GM23338 (cell line): ENCODE measurements around the gene PTPRN2. TPM values are rescaled to one million over a fixed set of nuclear protein-coding genes. Genes with fewer than 3 reads are reported as not detected.

Experiments
- ATAC-seq: fragments of 200-7000 bp; cut with Tn5 transposase; 3 replicates; pipeline ENCODE4 v1.9.1; 2020
- DNase-seq: peaks from one replicate; pipeline ENCODE4 v3.0.0-alpha.2; 2015; ENCODE audit warnings: low spot score
- H2AFZ ChIP-seq: fragments of 200-600 bp; sonication (generic); 2 replicates; pipeline ENCODE4 v1.8.0; 2016; ENCODE audit warnings: antibody characterized with exemption, mild to moderate bottlenecking, moderate library complexity
- H3F3A ChIP-seq: fragments of 200-600 bp; sonication (generic); replicated peaks from 2 replicates; pipeline ENCODE4 v1.8.0; 2017; ENCODE audit warnings: antibody characterized with exemption, mixed run types, low read depth
- H3K27ac ChIP-seq: fragments of 200-600 bp; sonication (generic); 2 replicates; pipeline ENCODE4 v1.6.1; 2016; ENCODE audit warnings: low read depth
- H3K27me3 ChIP-seq: fragments of 200-600 bp; sonication (generic); 2 replicates; pipeline ENCODE4 v1.8.0; 2016; ENCODE audit warnings: mild to moderate bottlenecking, mixed run types, moderate library complexity; ENCODE audit not compliant: insufficient read depth
- H3K36me3 ChIP-seq: fragments of 200-600 bp; sonication (generic); 2 replicates; pipeline ENCODE4 v1.8.0; 2016; ENCODE audit warnings: mild to moderate bottlenecking; ENCODE audit not compliant: insufficient read depth
- H3K4me1 ChIP-seq: fragments of 200-600 bp; sonication (generic); 2 replicates; pipeline ENCODE4 v1.8.0; 2016; ENCODE audit warnings: mild to moderate bottlenecking, moderate library complexity; ENCODE audit not compliant: insufficient read depth
- H3K4me2 ChIP-seq: fragments of 200-600 bp; sonication (generic); 2 replicates; pipeline ENCODE4 v1.7.1; 2017; ENCODE audit warnings: mixed run types
- H3K4me3 ChIP-seq: fragments of 200-600 bp; sonication (generic); 2 replicates; pipeline ENCODE4 v1.6.1; 2016; ENCODE audit warnings: mixed run types
- H3K79me2 ChIP-seq: fragments of 200-600 bp; sonication (generic); replicated peaks from 2 replicates; pipeline ENCODE4 v1.8.0; 2017; ENCODE audit warnings: mild to moderate bottlenecking; ENCODE audit not compliant: insufficient read depth
- H3K9me2 ChIP-seq: fragments of 200-600 bp; sonication (generic); 2 replicates; pipeline ENCODE4 v1.8.0; 2017; ENCODE audit not compliant: insufficient read depth
- H4K20me1 ChIP-seq: fragments of 200-600 bp; sonication (generic); replicated peaks from 2 replicates; pipeline ENCODE4 v1.8.0; 2017; ENCODE audit warnings: mild to moderate bottlenecking; ENCODE audit not compliant: insufficient read depth
- H3K27ac Mint-ChIP-seq: 2 replicates; pipeline ENCODE4 v1.8.0; 2020; ENCODE audit warnings: inconsistent platforms, mild to moderate bottlenecking, moderate library complexity, mixed read lengths
- H3K27me3 Mint-ChIP-seq: 3 replicates; pipeline ENCODE4 v1.8.0; 2022; ENCODE audit warnings: low read depth, mild to moderate bottlenecking, moderate library complexity, mixed read lengths, inconsistent platforms; ENCODE audit not compliant: insufficient read depth, poor library complexity
- H3K36me3 Mint-ChIP-seq: 3 replicates; pipeline ENCODE4 v1.8.0; 2021; ENCODE audit warnings: low read depth, mild to moderate bottlenecking, inconsistent platforms, moderate library complexity, mixed read lengths
- H3K4me1 Mint-ChIP-seq: 3 replicates; pipeline ENCODE4 v1.8.0; 2020; ENCODE audit warnings: mild to moderate bottlenecking, inconsistent platforms, mixed read lengths
- H3K4me3 Mint-ChIP-seq: 3 replicates; pipeline ENCODE4 v1.8.0; 2021; ENCODE audit warnings: moderate library complexity, mild to moderate bottlenecking, inconsistent platforms, mixed read lengths
- H3K9me3 Mint-ChIP-seq: 3 replicates; pipeline ENCODE4 v1.8.0; 2020; ENCODE audit warnings: moderate library complexity, mild to moderate bottlenecking, inconsistent platforms, mixed read lengths
- CREB1 ChIP-seq: fragments of 250-450 bp; sonication (Bioruptor Pico); IDR thresholded peaks from 2 replicates; pipeline ENCODE4 v1.5.0; 2020; ENCODE audit warnings: low read depth, mild to moderate bottlenecking, moderate library complexity
- CTCF ChIP-seq, 2 experiments: fragments of 200-600 bp in 1 of 2; sonication (generic) in 1 of 2; conservative IDR thresholded peaks; 2 replicates each; pipeline versions ENCODE4 v1.5.1 to v1.6.1; 2016 to 2017; ENCODE audit warnings: antibody characterized with exemption in 2 of 2, low read depth in 2 of 2, mild to moderate bottlenecking in 2 of 2, moderate library complexity in 1 of 2
- EZH2 ChIP-seq: fragments of 200-600 bp; sonication (generic); IDR thresholded peaks from one replicate; pipeline ENCODE4 v1.8.0; 2017; ENCODE audit warnings: antibody characterized with exemption, mild to moderate bottlenecking, low read depth; ENCODE audit not compliant: unreplicated experiment
- POLR2AphosphoS5 ChIP-seq: IDR thresholded peaks from 2 replicates; pipeline ENCODE4 v1.6.1; 2016; ENCODE audit warnings: antibody characterized with exemption, low read depth
- ZNF462 ChIP-seq: fragments of 250-450 bp; sonication (Bioruptor Pico); IDR thresholded peaks from 2 replicates; pipeline ENCODE4 v1.5.0; 2020; ENCODE audit warnings: mild to moderate bottlenecking, moderate library complexity
- polyA plus RNA-seq: library from polyadenylated mRNA; unstranded; fragments of >200 nt; fragmentation: Nextera tagmentation; extraction: Ambion mirVana; gene quantifications from 2 replicates; pipeline ENCODE4 v1.2.1, GENCODE V29; 2016
- total RNA-seq: library from RNA; depleted of rRNA; stranded (reverse); fragments of >200 nt; shearing (Covaris generic); gene quantifications from 2 replicates; pipeline ENCODE4 v1.2.3, GENCODE V29; 2014

The PTPRN2 gene
- total and polyA plus RNA-seq, 2 experiments from 2014 or later, result 0.87 to 4.0 TPM

- no peak for TF ChIP-seq ZNF462 (CRISPR knock-in tag)
Measured at GRCh38 chr7:158167373-158167772, 420.2 kb downstream of the PTPRN2 start (continued).

- no peaks in the 10 kb centered on the region for H3K4me1 ChIP-seq
- H2AFZ ChIP-seq, result no peak overlapping the region
- no peaks in the 10 kb centered on the region for H3K27me3 ChIP-seq
- no peaks in the 10 kb centered on the region for H4K20me1 ChIP-seq
- peaks cover 96% of the 10 kb centered on the region for H3K9me3 Mint-ChIP-seq
- H3K27ac ChIP-seq, result no peak overlapping the region
- no peak for TF ChIP-seq CREB1 (CRISPR knock-in tag)
- TF ChIP-seq CTCF (conservative IDR thresholded peaks at IDR 0.05; ENCODE audit: low read depth in 2 of 2), result no peak
- TF ChIP-seq POLR2AphosphoS5, result no peak
- TF ChIP-seq EZH2, result no peak
- H3K4me3 ChIP-seq, result no peak overlapping the region
- no peak overlapping the region for H3K4me2 ChIP-seq
- H3K36me3 ChIP-seq, result no peaks in the 10 kb centered on the region; the same call in 1 of the 2 replicates
- no peak overlapping the region for H3K4me3 Mint-ChIP-seq
- ATAC-seq (no peak), DNase-seq (no peak)
- H3K4me1 Mint-ChIP-seq, result no peaks in the 10 kb centered on the region; the same call in 2 of the 3 replicates
- no peak overlapping the region for H3K27ac Mint-ChIP-seq
- H3K36me3 Mint-ChIP-seq, result peaks cover 53% of the 10 kb centered on the region
- peaks cover 11% of the 10 kb centered on the region for H3K27me3 Mint-ChIP-seq
- H3K9me2 ChIP-seq, result no peaks in the 10 kb centered on the region
- H3K79me2 ChIP-seq, result no peaks in the 10 kb centered on the region
- no peaks in the 10 kb centered on the region for H3F3A ChIP-seq
Measured at GRCh38 chr7:158166386-158167340, 421.0 kb downstream of the PTPRN2 start.
